Uterus (tissue), 2 donors: ENCODE data around the gene WDR46.

Experiments used
- CTCF ChIP-seq, 4 experiments: fragments of 200-600 bp in 2 of 4; fragments of 450-650 bp in 2 of 4; sonication (generic) in 2 of 4; IDR thresholded peaks; one replicate each; pipeline ENCODE4 v1.5.1; 2016 to 2019; ENCODE audit warnings: antibody characterized with exemption in 4 of 4, mild to moderate bottlenecking in 2 of 4, moderate library complexity in 1 of 4
- POLR2A ChIP-seq, 2 donors: fragments of 450-650 bp; IDR thresholded peaks; one replicate each; pipeline ENCODE4 v1.6.1; 2016; ENCODE audit warnings: antibody characterized with exemption in 2 of 2, mild to moderate bottlenecking in 1 of 2, moderate library complexity in 1 of 2

GRCh38 chr6:33329058-33329457 lies 40.0 kb upstream of the WDR46 start:
- no peak for TF ChIP-seq CTCF (IDR thresholded peaks at IDR 0.05)
- TF ChIP-seq POLR2A (IDR thresholded peaks at IDR 0.05) = no peak
